CD14-positive monocyte (primary cell): ENCODE measurements around the gene RAC2. TPM values are rescaled to one million over a fixed set of nuclear protein-coding genes. Genes with fewer than 3 reads are reported as not detected.

ENCODE experiments used
- DNase-seq, 3 donors: peaks; one replicate each; pipeline ENCODE4 v3.0.0-alpha.2; 2011 to 2022
- H2AFZ ChIP-seq: 2 replicates; pipeline ENCODE4 v1.6.0; 2012; ENCODE audit warnings: mild to moderate bottlenecking, low read depth, low read length, inconsistent platforms; ENCODE audit not compliant: insufficient read depth, poor library complexity, severe bottlenecking
- H3K27ac ChIP-seq, 2 donors: 1 replicate in 1 of 2; 2 replicates in 1 of 2; pipeline ENCODE4 v1.5.1; 2012 to 2013; ENCODE audit warnings: low read length in 2 of 2, control low read depth in 1 of 2, inconsistent platforms in 1 of 2, low read depth in 1 of 2, mild to moderate bottlenecking in 1 of 2
- H3K27me3 ChIP-seq, 2 donors: one replicate each; pipeline versions ENCODE4 v1.6.0 to v1.6.1; 2011 to 2013; ENCODE audit warnings: low read length in 2 of 2; ENCODE audit not compliant: control insufficient read depth in 2 of 2, insufficient read depth in 2 of 2
- H3K36me3 ChIP-seq, 2 donors: replicated peaks in 1 of 2; 1 replicate in 1 of 2; 2 replicates in 1 of 2; pipeline versions ENCODE4 v1.5.1 to v1.6.1; 2012 to 2013; ENCODE audit warnings: low read length in 2 of 2, control low read depth in 1 of 2, inconsistent platforms in 1 of 2, mild to moderate bottlenecking in 1 of 2; ENCODE audit not compliant: insufficient read depth in 2 of 2, control insufficient read depth in 1 of 2
- H3K4me1 ChIP-seq, 2 donors: 1 replicate in 1 of 2; 2 replicates in 1 of 2; pipeline versions ENCODE4 v1.5.1 to v1.6.1; 2012 to 2013; ENCODE audit warnings: low read length in 2 of 2, control low read depth in 1 of 2, inconsistent platforms in 1 of 2, mild to moderate bottlenecking in 1 of 2, moderate library complexity in 1 of 2; ENCODE audit not compliant: insufficient read depth in 2 of 2, control insufficient read depth in 1 of 2
- H3K4me2 ChIP-seq: replicated peaks from 2 replicates; pipeline ENCODE3; 2012; ENCODE audit warnings: low read length, moderate library complexity, mild to moderate bottlenecking; ENCODE audit not compliant: poor library complexity, severe bottlenecking; ENCODE audit errors: extremely low read depth
- H3K4me3 ChIP-seq, 3 experiments: fragments of 200-600 bp in 1 of 3; sonication (generic) in 1 of 3; replicated peaks in 1 of 3; 1 replicate in 2 of 3; 2 replicates in 1 of 3; pipeline ENCODE4 v1.5.1; 2011 to 2013; ENCODE audit warnings: low read length in 3 of 3, mild to moderate bottlenecking in 3 of 3, control low read depth in 2 of 3, low read depth in 2 of 3, inconsistent platforms in 1 of 3, moderate library complexity in 1 of 3
- H3K79me2 ChIP-seq: 2 replicates; pipeline ENCODE4 v1.6.0; 2012; ENCODE audit warnings: mild to moderate bottlenecking, control low read depth, inconsistent platforms, low read length, moderate library complexity; ENCODE audit not compliant: insufficient read depth
- H3K9ac ChIP-seq: 2 replicates; pipeline ENCODE4 v1.6.0; 2017; ENCODE audit warnings: low read length, mild to moderate bottlenecking; ENCODE audit not compliant: insufficient read depth, poor library complexity, severe bottlenecking
- H3K9me3 ChIP-seq, 2 donors: replicated peaks in 1 of 2; 1 replicate in 1 of 2; 2 replicates in 1 of 2; pipeline versions ENCODE4 v1.5.1 to v1.6.1; 2012 to 2013; ENCODE audit warnings: low read length in 2 of 2, control low read depth in 1 of 2; ENCODE audit not compliant: control insufficient read depth in 1 of 2, insufficient read depth in 1 of 2
- H4K20me1 ChIP-seq: 2 replicates; pipeline ENCODE4 v1.6.0; 2012; ENCODE audit warnings: mild to moderate bottlenecking, low read length, control low read depth, moderate library complexity; ENCODE audit not compliant: insufficient read depth
- H3K27ac Mint-ChIP-seq, 7 donors: one replicate each; pipeline ENCODE4 v1.8.0; 2020; ENCODE audit warnings: mild to moderate bottlenecking in 7 of 7, mixed read lengths in 7 of 7, moderate library complexity in 6 of 7, inconsistent platforms in 2 of 7
- H3K27me3 Mint-ChIP-seq, 3 donors: one replicate each; pipeline ENCODE4 v1.8.0; 2021 to 2022; ENCODE audit warnings: low read depth in 3 of 3, mild to moderate bottlenecking in 3 of 3, mixed read lengths in 3 of 3, moderate library complexity in 3 of 3, inconsistent platforms in 1 of 3
- H3K36me3 Mint-ChIP-seq, 2 donors: one replicate each; pipeline ENCODE4 v1.8.0; 2020; ENCODE audit warnings: mixed read lengths in 2 of 2, inconsistent platforms in 1 of 2, mild to moderate bottlenecking in 1 of 2
- H3K4me1 Mint-ChIP-seq: one replicate; pipeline ENCODE4 v1.8.0; 2020; ENCODE audit warnings: mild to moderate bottlenecking, mixed read lengths
- H3K4me3 Mint-ChIP-seq, 2 donors: one replicate each; pipeline ENCODE4 v1.8.0; 2020; ENCODE audit warnings: mild to moderate bottlenecking in 2 of 2, mixed read lengths in 2 of 2, moderate library complexity in 1 of 2
- H3K9me3 Mint-ChIP-seq, 7 donors: one replicate each; pipeline ENCODE4 v1.8.0; 2020 to 2022; ENCODE audit warnings: mixed read lengths in 7 of 7, mild to moderate bottlenecking in 6 of 7, moderate library complexity in 6 of 7, inconsistent platforms in 2 of 7
- whole genome bisulfite sequencing: methylation state at CpG from one replicate; pipeline ENCODE4 v1.1.5; 2013; ENCODE audit warnings: missing lambda C conversion rate; ENCODE audit not compliant: insufficient coverage; 5-methylcytosine and 5-hydroxymethylcytosine counted together
- intact Hi-C, 2 donors: fragments of 100-400 bp; cut with micrococcal nuclease; formaldehyde crosslinking; loops; one replicate each; pipeline versions ENCODE4 v1.15.0 to v1.15.1; 2023
- polyA plus RNA-seq, 3 donors: library from polyadenylated mRNA; depleted of rRNA in 1 of 3; unstranded in 2 of 3; stranded (reverse) in 1 of 3; fragments of 300-500 nt in 2 of 3; fragments of >200 nt in 1 of 3; fragmentation: Illumina TruSeq in 2 of 3; gene quantifications; 1 replicate in 2 of 3; 2 replicates in 1 of 3; pipeline ENCODE4 v1.2.3, GENCODE V29; 2012 to 2021
- TF ChIP-seq, protein P1 (sequence below): fragments of 200-600 bp; IDR thresholded peaks from one replicate; pipeline ENCODE4 v1.8.0; 2022; ENCODE audit warnings: antibody characterized with exemption, mild to moderate bottlenecking

RAC2 gene
- polyA plus RNA-seq, 3 donors = 360 to 529 (median 526) TPM

- H3K9ac ChIP-seq = no peak overlapping the region
- WGBS = 88% methylated on average over 9 of the region's 16 CpGs
- Mint-ChIP-seq H3K27ac (no peak overlapping the region), H3K9me3 (peaks cover 0 to 3% (median 0%) of the 10 kb centered on the region in 7 donors), H3K27me3 (peaks cover 0 to 3% (median 2%) of the 10 kb centered on the region in 3 donors), H3K4me3 (no peak overlapping the region), H3K36me3 (no peaks in the 10 kb centered on the region), H3K4me1 (peaks cover 11% of the 10 kb centered on the region)
- no peak overlapping the region for H2AFZ ChIP-seq
- no peaks in the 10 kb centered on the region for H3K27me3 ChIP-seq
- TF ChIP-seq, protein P1, sequence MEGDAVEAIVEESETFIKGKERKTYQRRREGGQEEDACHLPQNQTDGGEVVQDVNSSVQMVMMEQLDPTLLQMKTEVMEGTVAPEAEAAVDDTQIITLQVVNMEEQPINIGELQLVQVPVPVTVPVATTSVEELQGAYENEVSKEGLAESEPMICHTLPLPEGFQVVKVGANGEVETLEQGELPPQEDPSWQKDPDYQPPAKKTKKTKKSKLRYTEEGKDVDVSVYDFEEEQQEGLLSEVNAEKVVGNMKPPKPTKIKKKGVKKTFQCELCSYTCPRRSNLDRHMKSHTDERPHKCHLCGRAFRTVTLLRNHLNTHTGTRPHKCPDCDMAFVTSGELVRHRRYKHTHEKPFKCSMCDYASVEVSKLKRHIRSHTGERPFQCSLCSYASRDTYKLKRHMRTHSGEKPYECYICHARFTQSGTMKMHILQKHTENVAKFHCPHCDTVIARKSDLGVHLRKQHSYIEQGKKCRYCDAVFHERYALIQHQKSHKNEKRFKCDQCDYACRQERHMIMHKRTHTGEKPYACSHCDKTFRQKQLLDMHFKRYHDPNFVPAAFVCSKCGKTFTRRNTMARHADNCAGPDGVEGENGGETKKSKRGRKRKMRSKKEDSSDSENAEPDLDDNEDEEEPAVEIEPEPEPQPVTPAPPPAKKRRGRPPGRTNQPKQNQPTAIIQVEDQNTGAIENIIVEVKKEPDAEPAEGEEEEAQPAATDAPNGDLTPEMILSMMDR = no peak
- no peaks in the 10 kb centered on the region for H3K36me3 ChIP-seq
- intact Hi-C loops = no loop called here
- no peaks in the 10 kb centered on the region for H3K9me3 ChIP-seq
- no peak overlapping the region for H3K27ac ChIP-seq
- no peak overlapping the region for H3K4me2 ChIP-seq
- no peak for DNase-seq
- H3K4me1 ChIP-seq = peaks cover 16 to 23% of the 10 kb centered on the region in 2 donors
- H3K79me2 ChIP-seq = no peaks in the 10 kb centered on the region
- H3K4me3 ChIP-seq = no peak overlapping the region
- H4K20me1 ChIP-seq = no peaks in the 10 kb centered on the region
Measured at GRCh38 chr22:37203354-37204044, 40.6 kb downstream of the RAC2 start.

DNA sequence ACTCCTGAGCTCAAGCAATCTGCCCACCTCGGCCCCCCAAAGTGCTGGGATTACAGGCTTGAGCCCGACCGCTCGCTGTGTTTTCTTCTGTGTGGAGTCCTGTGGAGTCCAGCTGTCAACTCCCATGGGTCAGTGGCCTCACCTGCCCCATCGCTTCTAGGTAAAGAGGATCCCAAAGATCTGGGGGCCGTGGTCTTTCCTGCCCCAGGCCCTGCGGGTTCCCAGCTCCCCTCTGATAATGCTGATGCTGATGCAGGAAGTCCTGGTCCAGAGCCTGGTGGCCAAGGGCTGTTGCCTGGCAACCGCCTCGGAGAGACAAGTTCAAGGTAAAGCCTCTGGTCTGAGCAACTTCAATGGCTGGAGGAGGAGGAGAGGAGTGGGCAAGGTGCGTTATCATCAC is 41.4 kb downstream of the RAC2 start:
- no peaks in the 10 kb centered on the region for H3K79me2 ChIP-seq
- WGBS = 100% methylated on average over 4 of the region's 10 CpGs
- no peaks in the 10 kb centered on the region for H3K9me3 ChIP-seq
- H3K4me2 ChIP-seq = no peak overlapping the region
- TF ChIP-seq, protein P1 = no peak
- H3K9me3 Mint-ChIP-seq = peaks cover 0 to 3% (median 0%) of the 10 kb centered on the region in 7 donors
- H3K27me3 ChIP-seq = no peaks in the 10 kb centered on the region
- no peaks in the 10 kb centered on the region for H3K36me3 Mint-ChIP-seq
- intact Hi-C loops = no loop called here
- no peak overlapping the region for H3K9ac ChIP-seq
- no peak overlapping the region for H2AFZ ChIP-seq
- H4K20me1 ChIP-seq = peaks cover 5% of the 10 kb centered on the region
- peaks cover 1 to 3% (median 2%) of the 10 kb centered on the region in 3 donors for H3K27me3 Mint-ChIP-seq
- H3K4me1 ChIP-seq = peaks cover 19 to 29% of the 10 kb centered on the region in 2 donors
- no peak overlapping the region for H3K27ac Mint-ChIP-seq
- DNase-seq = no peak
- H3K4me1 Mint-ChIP-seq = peaks cover 16% of the 10 kb centered on the region
- H3K27ac ChIP-seq = no peak overlapping the region
- no peak overlapping the region for H3K4me3 ChIP-seq
- H3K36me3 ChIP-seq = no peaks in the 10 kb centered on the region
- no peak overlapping the region for H3K4me3 Mint-ChIP-seq
